ENCODE results near the gene CDH19. TPM values are rescaled to one million over a fixed set of nuclear protein-coding genes. Genes with fewer than 3 reads are reported as not detected.

Gene CDH19
- total RNA-seq, 1 experiment from 2014 or later, result 22.3 TPM

DNA sequence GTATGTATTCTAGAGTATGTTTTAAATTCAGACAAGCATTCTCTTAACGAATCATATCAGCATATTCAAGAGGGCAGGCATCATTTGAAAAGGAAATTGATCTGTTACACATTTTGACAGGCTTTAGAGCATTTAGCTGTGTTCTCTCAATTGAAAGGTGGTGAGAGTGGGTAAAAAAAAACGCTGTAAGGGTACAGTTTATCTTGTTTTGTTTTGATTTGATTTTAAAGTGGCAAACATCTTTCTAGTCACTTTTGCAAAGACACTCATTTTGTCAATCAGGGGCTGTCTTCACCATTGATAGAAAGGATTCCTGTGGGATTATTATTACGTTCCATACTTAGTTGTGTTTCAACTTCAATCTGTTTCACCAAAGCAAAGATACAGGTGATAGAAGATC lies 2.2 kb downstream of the CDH19 start:
- Histone ChIP-seq H3K9me3 (replicated peaks) (0 out of 2 replicates have a peak, but pooled peaks cover 4% of the 10 kb centered on the region), H3K27ac (peak overlapping the region; percentile 55)
- DNase-seq, result peak in 1 of 2 experiments; percentile 37

DNA sequence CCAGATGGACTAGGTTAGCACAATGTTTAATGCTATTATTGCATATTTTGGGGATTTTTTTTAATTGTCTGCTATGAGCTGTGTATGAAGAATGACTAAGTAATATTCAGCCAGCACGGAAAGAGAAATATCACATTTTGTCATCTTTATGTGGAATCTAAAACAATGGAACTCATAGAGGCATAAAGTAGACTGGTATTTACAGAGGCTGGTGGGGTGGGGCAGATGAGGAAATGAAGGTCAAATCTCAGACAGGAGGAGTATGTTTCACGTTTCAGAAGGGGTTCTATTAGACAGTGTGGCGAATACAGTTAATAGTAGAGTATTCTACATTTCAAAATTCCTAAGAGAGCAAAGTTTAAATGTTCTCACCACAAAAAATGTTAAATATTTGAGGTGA lies 4.7 kb downstream of the CDH19 start:
- Histone ChIP-seq H3K4me1 (peaks cover 6% of the 10 kb centered on the region), H3K27ac (peak overlapping the region; percentile 55), H3K36me3 (no peaks in the 10 kb centered on the region), H3K9me3 (replicated peaks) (0 out of 2 replicates have a peak, but pooled peaks cover 4% of the 10 kb centered on the region), H3K27me3 (no peaks in the 10 kb centered on the region), H3K4me3 (no peak overlapping the region)
- DNase-seq, result peak; percentile 12 to 39

More for the DNA sequence above, 2.2 kb downstream of the CDH19 start:
- no peaks in the 10 kb centered on the region for H3K27me3 ChIP-seq
- peak overlapping the region; percentile 53 for H3K4me3 ChIP-seq
- H3K36me3 ChIP-seq, result no peaks in the 10 kb centered on the region
- H3K4me1 ChIP-seq, result peaks cover 6% of the 10 kb centered on the region

GRCh38 chr18:66587430-66587829 lies 16.5 kb downstream of the CDH19 start:
- Histone ChIP-seq H3K27me3 (no peaks in the 10 kb centered on the region), H3K36me3 (no peaks in the 10 kb centered on the region), H3K4me1 (no peaks in the 10 kb centered on the region), H3K9me3 (replicated peaks) (no peaks in the 10 kb centered on the region), H3K4me3 (no peak overlapping the region), H3K27ac (no peak overlapping the region)
- no peak for DNase-seq

GRCh38 chr18:66582211-66582610 lies 21.7 kb downstream of the CDH19 start:
- Histone ChIP-seq H3K4me1 (no peaks in the 10 kb centered on the region), H3K27ac (no peak overlapping the region), H3K27me3 (no peaks in the 10 kb centered on the region), H3K9me3 (replicated peaks) (no peaks in the 10 kb centered on the region), H3K4me3 (no peak overlapping the region), H3K36me3 (no peaks in the 10 kb centered on the region)
- DNase-seq, result no peak

GRCh38 chr18:66575263-66575662 lies 28.6 kb downstream of the CDH19 start:
- Histone ChIP-seq H3K4me1 (no peaks in the 10 kb centered on the region), H3K9me3 (replicated peaks) (no peaks in the 10 kb centered on the region), H3K27me3 (no peaks in the 10 kb centered on the region), H3K36me3 (no peaks in the 10 kb centered on the region), H3K27ac (no peak overlapping the region), H3K4me3 (no peak overlapping the region)
- DNase-seq, result no peak

GRCh38 chr18:66571845-66572244 lies 32.0 kb downstream of the CDH19 start:
- H3K27ac ChIP-seq, result no peak overlapping the region
- H3K4me1 ChIP-seq, result no peaks in the 10 kb centered on the region
- no peak overlapping the region for H3K4me3 ChIP-seq
- H3K9me3 ChIP-seq (replicated peaks), result no peaks in the 10 kb centered on the region
- no peak for DNase-seq
- no peaks in the 10 kb centered on the region for H3K27me3 ChIP-seq
- no peaks in the 10 kb centered on the region for H3K36me3 ChIP-seq

GRCh38 chr18:66566616-66567015 lies 37.3 kb downstream of the CDH19 start:
- Histone ChIP-seq H3K36me3 (no peaks in the 10 kb centered on the region), H3K4me1 (no peaks in the 10 kb centered on the region), H3K9me3 (replicated peaks) (no peaks in the 10 kb centered on the region), H3K27ac (no peak overlapping the region), H3K4me3 (no peak overlapping the region), H3K27me3 (no peaks in the 10 kb centered on the region)
- DNase-seq, result no peak

- Histone ChIP-seq H3K9me3 (replicated peaks) (no peaks in the 10 kb centered on the region), H3K27ac (no peak overlapping the region), H3K4me3 (no peak overlapping the region), H3K4me1 (no peaks in the 10 kb centered on the region), H3K36me3 (no peaks in the 10 kb centered on the region), H3K27me3 (no peaks in the 10 kb centered on the region)
- no peak for DNase-seq
Observed at GRCh38 chr18:66564236-66564635, 39.7 kb downstream of the CDH19 start.

DNA sequence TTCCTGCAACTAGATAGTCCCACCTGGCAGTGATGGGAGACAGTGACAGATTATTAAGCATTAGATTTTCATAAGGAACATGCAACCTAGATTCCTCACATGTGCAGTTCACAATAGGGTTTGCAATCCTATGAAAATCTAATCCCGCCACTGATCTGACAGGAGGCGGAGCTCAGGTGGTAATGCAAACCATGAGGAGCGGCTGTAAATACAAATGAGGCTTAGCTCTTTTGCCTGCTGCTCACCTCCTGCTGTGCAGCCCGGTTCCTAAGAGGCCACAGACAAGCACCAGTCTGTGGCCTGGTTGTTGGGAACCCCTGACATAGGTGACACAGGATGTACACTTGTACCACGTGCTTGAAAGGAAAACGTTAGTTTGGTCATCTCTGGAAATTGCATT lies 41.6 kb downstream of the CDH19 start:
- Histone ChIP-seq H3K9me3 (replicated peaks) (no peaks in the 10 kb centered on the region), H3K27me3 (no peaks in the 10 kb centered on the region), H3K4me1 (no peaks in the 10 kb centered on the region), H3K4me3 (no peak overlapping the region), H3K36me3 (no peaks in the 10 kb centered on the region), H3K27ac (no peak overlapping the region)
- DNase-seq, result no peak

DNA sequence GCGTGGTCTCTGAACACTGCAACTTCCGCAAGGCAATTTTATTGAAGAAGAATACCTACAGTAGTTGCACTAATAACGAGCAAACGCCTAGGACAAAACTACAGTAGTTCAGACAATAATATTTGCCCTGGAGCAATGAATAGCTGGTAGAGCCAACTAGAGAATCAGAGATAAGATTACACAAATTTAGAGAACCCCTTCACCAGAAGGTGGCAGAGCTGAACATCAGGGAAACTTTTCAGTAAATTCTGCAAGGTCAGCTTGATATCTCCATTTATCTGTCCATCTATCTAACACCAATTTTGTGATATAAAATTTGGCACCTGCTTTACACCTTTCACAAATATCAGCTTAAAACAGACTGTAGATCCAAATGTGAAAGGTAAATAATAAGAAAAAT lies 43.8 kb downstream of the CDH19 start:
- Histone ChIP-seq H3K9me3 (replicated peaks) (no peaks in the 10 kb centered on the region), H3K36me3 (no peaks in the 10 kb centered on the region), H3K27ac (no peak overlapping the region), H3K27me3 (no peaks in the 10 kb centered on the region), H3K4me3 (no peak overlapping the region), H3K4me1 (no peaks in the 10 kb centered on the region)
- peak; percentile 9 to 40 for DNase-seq

DNA sequence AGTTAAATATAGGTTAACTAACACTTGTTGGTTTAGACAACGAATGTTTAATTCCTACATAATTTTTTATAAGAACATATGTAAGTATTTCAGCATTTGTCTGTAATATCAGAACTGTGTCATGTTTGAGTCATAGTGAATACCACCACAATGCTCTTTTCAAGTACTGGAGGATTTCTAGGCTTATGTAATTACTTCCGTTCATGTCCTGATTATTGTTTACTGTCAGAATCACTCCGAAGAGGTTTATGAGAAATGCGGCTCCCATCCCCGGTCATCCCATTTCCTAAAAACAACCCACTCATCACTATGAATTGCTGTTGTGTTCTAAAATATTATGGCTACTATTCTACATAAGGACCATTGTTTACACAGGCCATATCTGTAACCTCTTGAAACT lies 45.1 kb downstream of the CDH19 start:
- Histone ChIP-seq H3K4me1 (peaks cover 5% of the 10 kb centered on the region; the same call in 1 of the 2 replicates), H3K27ac (no peak overlapping the region), H3K36me3 (no peaks in the 10 kb centered on the region), H3K4me3 (no peak overlapping the region), H3K27me3 (no peaks in the 10 kb centered on the region), H3K9me3 (replicated peaks) (no peaks in the 10 kb centered on the region)
- DNase-seq, result no peak

DNA sequence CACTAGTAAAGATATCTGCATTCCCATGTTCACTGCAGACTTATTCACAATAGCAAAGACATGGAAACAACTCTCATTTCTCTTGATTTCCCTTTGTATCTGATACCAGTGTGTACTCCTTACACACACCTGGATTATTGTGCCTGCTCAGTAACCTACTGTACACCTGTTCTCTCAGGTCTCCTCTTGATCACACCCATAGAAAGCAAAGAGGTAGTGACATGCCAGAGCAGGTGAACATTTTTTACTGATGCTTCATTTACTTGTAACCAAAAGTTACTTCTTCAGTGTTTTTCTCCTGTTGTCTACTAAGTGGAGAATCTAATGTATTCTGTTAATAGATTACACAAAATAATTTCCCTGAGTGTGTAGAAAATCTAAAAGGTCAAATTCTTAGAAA lies 46.8 kb downstream of the CDH19 start:
- Histone ChIP-seq H3K27me3 (no peaks in the 10 kb centered on the region), H3K9me3 (replicated peaks) (no peaks in the 10 kb centered on the region), H3K36me3 (no peaks in the 10 kb centered on the region), H3K4me3 (no peak overlapping the region), H3K4me1 (peaks cover 9% of the 10 kb centered on the region; the same call in 1 of the 2 replicates), H3K27ac (no peak overlapping the region)
- DNase-seq, result no peak

GRCh38 chr18:66555585-66555984 lies 48.3 kb downstream of the CDH19 start:
- no peak overlapping the region for H3K4me3 ChIP-seq
- no peaks in the 10 kb centered on the region for H3K9me3 ChIP-seq (replicated peaks)
- H3K27me3 ChIP-seq, result no peaks in the 10 kb centered on the region
- H3K27ac ChIP-seq, result no peak overlapping the region
- DNase-seq, result no peak
- H3K36me3 ChIP-seq, result no peaks in the 10 kb centered on the region
- H3K4me1 ChIP-seq, result peaks cover 10% of the 10 kb centered on the region

DNA sequence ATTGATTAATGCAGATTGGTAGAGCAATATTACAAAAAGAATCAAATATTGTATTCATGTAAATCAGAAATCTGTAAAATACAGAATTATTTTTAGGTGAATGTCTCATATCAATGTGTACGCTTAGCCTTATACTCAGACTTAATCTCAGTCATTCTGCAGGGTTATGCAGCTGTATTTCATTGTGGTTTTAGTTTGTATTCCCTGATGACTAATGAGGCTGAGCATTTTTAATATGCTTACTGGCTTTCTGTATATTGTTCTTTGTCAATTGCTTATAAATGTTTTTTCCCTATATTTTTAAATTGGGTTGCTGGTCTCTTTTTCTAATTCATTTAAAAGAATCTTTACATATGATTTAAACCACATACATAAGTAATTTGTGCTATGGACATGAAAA lies 50.1 kb downstream of the CDH19 start:
- no peak overlapping the region for H3K4me3 ChIP-seq
- H3K36me3 ChIP-seq, result peaks cover 2% of the 10 kb centered on the region; the same call in 1 of the 2 replicates
- H3K4me1 ChIP-seq, result peaks cover 17% of the 10 kb centered on the region
- no peaks in the 10 kb centered on the region for H3K27me3 ChIP-seq
- no peaks in the 10 kb centered on the region for H3K9me3 ChIP-seq (replicated peaks)
- H3K27ac ChIP-seq, result peak overlapping the region; percentile 29
- peak in 1 of 2 experiments; percentile 28 for DNase-seq

DNA sequence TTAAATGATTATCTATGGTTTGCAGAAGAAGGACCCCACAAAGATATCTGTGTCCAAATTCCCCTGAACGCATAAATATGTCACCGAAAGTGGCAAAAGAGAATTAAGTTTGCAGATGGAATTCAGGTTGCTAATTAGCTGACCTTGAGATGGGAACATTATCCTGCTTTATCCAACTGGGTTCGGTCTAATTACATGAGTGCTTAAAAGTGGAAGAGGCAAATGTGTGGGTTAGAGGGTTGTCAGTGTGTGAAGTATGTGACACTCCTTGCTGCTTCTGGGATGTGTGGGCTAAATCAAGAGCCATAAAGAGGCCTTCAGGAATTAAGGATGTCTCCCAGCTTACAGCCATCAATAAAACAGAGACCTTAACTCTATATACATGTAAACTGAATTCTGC lies 53.5 kb downstream of the CDH19 start:
- peaks cover 17% of the 10 kb centered on the region for H3K4me1 ChIP-seq
- H3K36me3 ChIP-seq, result peaks cover 7% of the 10 kb centered on the region
- H3K4me3 ChIP-seq, result no peak overlapping the region
- peak in 1 of 2 experiments; percentile 46 for DNase-seq
- no peaks in the 10 kb centered on the region for H3K27me3 ChIP-seq
- H3K9me3 ChIP-seq (replicated peaks), result no peaks in the 10 kb centered on the region
- H3K27ac ChIP-seq, result no peak overlapping the region

- Histone ChIP-seq H3K4me1 (peaks cover 12% of the 10 kb centered on the region), H3K27me3 (no peaks in the 10 kb centered on the region), H3K4me3 (no peak overlapping the region), H3K36me3 (peaks cover 10% of the 10 kb centered on the region), H3K27ac (no peak overlapping the region), H3K9me3 (replicated peaks) (no peaks in the 10 kb centered on the region)
- no peak for DNase-seq
Observed at GRCh38 chr18:66548747-66549146, 55.1 kb downstream of the CDH19 start.
